ENCODE results near the gene AMBRA1.

The AMBRA1 gene

DNA sequence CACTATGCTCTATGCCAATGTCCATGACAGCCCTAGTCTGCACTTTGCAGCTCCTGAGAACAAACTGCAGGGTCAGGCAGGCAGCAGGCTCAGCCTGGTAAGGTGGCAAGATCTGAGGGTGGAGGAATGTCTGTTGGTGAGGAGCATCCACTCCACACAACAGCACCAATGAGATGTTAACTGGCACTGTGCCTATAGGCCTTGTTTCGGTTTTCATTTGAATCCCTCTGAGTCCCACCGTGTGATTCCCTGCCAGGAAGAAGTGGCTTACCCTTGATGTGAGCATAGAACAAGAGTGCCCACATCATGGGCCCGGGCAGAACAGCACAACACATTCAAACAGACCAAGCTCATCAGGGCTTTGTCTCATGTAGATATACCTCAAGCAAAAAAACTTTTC lies 158.1 kb downstream of the AMBRA1 start:
- no peak for DNase-seq

DNA sequence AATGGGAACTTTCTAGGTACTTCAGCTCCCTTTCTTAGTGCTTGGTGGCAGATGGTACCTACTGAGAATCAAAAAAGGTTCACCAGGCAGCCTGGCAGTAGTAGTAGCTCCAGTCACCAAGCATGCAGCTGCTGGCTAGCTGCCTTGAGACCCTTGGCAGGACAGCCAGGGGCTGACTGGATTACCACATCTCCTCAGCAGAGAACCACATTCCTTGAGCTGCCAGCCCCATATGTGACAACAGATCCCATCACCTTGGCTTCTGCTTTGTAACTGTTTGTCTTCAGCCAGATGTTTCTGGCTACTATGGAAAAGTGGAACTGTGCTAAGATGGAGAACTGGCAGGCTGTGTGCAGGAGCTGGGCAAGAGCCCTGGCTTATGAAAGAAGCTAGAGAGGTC lies 162.6 kb downstream of the AMBRA1 start:
- DNase-seq: no peak

DNA sequence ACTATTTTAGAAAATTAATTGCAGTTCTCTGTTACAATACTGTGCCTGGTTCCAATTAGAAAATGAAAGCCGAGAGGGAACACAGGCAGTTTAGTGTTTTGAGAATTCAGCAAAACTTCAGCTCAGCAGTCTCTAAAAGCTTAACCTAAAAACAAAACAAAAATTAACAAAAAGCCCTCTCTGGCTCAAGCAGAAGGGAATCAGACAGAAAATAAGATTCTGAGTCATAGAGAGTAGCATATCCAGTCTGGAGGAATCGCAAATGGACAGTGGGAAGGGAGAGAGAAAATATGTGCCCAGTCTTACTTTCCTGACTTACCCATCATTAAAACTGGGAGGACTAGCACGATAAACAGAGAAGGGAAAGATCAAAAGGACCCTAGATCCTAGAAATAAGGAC lies 164.1 kb downstream of the AMBRA1 start:
- DNase-seq: no peak

DNA sequence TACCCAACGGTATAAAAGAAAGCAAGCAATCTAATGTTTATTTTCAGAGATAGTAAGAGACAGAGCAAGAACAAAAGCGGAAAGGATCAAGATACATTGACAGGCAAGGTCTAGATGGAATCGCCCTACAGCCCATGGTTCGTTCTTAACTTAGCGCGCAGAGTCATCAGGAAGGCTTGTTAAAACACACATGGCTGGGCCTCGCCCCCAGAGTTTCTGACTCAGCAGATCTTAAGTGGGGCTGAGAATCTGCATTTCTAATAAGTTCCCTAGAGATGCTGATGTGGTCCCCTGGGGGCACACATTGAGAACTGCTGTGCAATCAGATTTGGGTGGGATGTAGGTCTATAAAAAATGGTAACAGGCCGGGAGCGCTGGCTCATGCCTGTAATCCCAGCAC lies 166.5 kb downstream of the AMBRA1 start:
- no peak for DNase-seq

DNA sequence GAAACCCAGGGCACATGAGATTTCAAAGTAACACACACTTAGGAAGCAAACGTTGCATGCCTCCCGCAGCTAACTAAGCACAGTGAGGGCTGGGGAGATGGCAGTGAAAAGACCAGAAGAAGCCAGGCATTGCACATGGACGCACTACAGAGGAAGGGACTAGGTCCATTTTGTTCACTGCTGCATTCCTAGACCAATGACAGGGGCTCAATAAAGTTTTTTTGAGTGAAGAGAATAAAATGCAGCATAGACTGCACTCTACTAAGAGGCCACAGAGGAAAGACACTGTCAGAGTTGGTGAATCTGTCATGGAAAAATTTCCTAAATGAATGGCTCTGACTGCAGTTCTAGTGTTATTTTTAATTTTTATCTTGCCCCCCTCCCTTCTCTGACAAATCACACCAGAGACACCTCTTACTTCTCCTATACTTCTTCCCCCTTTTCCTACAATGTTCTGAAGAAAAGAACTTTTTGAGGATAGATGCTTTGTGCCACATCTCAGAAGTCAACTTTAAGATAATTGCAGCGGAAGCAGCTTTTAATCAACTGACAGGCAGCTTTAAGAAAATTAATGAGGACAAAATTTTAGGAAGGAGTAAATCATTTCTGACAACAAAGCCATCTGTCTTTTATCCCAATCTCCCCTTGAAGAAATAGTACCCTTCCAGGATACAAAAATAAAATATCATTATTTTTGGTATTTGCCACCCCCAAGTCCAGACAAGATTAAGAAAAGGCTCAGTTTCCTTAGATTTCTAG lies 167.4 kb downstream of the AMBRA1 start:
- no peak for DNase-seq

DNA sequence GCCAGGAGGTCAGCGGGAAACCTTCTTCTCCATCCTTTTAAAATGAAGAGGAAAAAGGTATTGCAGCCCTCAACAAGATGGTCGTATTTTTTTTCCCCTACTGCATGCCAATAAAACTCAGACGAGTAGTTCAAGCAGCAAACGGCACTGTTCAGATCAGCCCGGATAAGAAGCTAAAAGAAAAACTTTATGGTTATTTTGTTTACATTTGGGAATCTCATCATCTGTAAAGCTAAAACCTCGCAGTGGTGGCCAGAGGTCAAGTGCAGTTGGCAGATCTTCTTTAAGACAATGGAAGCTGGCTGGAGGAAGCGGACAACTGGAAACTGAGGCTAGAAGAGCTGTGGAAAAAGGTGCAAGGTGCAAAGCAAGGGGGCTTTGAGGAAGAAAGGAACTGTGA lies 171.2 kb downstream of the AMBRA1 start:
- no peak for DNase-seq

DNA sequence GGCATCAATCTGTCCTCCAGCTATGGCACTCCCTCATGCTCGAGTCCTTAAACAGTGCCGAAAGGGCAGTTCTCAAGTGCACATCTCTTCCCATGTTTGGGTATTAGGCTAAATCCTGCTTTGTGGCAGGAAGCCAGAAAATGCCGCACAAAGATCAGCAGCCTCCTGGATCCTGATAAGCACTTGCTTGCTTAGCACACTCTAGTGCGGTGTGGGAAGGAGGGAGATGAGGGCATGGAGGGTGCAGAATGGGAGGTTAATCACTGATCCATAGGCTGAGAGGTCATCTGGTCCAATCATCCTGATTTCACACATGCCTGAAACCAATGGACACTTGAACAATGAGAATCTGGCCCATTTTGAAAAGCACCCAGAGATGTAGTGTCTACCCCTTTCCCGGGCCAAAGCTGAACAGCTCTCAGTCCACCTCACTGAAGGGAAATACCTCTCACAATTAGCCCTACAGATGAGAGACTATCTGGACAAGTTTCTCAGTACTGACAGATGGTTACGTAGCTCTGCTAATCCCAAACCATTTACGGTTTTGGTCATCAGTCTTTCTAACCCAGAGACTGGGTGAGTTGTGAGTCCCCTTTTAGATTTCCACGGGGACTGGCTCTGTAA lies 172.5 kb downstream of the AMBRA1 start:
- DNase-seq: no peak

DNA sequence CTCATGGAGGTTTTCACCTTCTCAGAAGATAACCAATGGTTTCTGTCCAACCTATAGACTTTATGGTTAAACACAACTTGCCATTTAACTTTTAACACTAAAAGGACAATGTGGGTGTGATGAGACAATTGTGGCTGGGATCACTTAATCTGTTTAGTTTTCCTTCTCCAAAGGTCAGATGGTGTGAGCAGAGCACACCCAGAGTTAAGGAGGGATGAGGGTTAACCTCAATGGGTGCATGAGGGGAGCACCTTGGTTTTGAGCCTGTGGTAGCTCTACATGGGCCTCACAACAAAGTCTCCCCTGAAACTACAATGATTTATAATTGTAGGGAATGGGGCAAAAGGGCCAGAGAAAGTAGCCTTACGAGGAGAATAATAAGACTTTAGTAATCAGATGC lies 173.3 kb downstream of the AMBRA1 start:
- no peak for DNase-seq

DNA sequence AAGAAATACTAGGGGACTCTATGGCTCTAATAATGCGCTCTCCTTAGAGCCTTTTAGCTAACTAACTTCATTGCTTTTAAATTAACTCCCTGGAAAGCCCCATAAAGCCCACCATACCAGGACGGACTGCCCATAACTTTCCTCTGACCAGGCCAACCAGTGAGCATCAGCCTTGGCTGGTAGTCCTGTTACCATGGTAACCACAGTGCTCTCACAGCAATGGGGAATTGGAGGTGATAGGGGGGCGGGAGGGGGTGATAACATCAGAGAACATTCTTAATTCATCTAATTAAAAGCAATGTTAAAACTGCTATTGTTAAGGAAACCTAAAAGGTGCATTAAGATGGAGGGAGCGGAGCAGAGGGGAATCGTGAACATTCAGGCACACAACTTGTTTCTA lies 175.1 kb downstream of the AMBRA1 start:
- no peak for DNase-seq

DNA sequence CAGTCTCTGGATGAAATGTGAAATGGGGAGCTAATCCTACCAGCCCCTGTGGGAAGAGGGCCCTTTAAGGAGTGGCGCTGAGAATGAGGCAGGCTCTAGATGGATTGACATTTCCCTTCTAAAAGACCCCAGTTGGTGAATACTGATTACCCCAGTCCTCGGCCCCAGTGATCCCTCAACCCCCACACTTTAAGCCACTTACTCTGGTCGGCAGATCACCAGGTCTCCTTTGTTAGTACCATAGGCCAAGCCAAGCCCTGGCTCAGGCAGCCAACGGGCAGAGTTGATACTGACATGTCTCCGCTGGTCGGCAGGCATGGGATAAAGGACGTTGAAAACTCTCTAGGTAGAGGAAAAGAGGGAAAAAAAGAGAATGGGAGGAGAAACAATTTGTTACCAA lies 176.1 kb downstream of the AMBRA1 start:
- no peak for DNase-seq

DNA sequence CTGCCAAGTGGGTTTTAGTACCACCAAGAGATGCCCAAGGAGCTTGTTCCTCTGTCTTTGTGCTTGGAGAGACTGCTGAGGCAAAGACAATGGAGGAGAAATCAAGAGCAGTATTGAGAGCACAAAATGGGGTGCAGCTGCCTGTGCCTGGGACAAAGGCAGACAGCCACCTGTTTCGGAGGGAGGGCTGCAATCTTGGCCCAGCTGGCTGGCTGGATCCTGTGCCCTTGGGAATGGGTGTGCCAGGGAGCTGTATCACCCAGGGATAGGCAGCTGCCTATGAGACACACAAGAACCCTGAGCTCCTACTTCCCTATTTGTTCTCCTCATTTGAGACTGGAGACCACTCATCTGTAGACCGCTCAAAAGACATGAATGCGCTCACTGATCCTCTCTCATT lies 178.9 kb downstream of the AMBRA1 start:
- DNase-seq: no peak

DNA sequence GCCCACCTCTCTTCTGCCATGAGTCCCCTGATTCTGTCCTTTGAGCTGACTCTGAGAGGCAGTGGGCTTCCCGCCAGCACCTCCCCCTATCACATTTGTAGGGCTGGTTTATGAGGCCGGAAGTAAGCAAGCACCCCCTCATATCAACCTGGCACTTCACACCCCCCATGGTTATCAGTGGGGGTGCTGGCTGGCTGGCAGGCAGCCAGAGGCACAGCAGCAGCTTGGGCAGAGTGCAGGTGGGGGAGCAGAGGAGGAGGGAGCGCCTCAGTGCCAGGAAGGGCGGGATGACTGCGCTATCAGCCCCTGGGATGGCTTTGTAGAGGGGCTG lies 179.4 kb downstream of the AMBRA1 start:
- DNase-seq: no peak

DNA sequence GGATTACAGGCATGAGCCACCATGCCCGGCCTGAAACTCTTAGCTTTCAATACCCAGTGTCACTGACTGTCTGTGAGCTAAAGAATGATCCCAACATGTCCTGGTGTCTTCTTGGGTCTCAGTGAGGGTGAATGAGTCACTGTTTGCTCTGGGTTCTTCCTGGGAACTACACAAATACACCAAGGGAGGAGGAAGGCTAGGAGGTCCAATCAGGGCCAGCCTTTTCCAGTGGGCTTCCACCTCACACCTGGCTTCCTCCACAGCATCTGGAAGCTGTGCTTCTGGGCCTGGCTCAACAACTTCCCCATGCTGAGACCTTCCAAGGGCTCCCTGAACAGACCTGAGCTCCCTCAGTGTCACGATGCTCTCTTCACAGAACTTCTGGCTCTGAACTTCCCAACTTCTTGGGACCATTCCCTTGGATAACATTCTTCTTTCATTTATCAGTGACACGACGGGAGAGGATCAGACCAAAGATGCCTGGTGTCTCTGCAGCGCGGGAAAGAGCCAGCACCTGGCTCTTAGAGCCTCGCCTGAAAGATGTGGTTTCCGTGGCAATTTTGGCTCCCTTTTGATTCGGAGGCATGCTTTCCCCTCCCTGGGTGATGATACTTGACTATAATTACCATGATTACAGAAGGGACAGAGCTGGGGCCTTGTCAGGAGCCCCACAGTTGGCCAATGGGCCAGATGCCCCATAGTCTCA lies 179.9 kb downstream of the AMBRA1 start:
- DNase-seq: no peak

DNA sequence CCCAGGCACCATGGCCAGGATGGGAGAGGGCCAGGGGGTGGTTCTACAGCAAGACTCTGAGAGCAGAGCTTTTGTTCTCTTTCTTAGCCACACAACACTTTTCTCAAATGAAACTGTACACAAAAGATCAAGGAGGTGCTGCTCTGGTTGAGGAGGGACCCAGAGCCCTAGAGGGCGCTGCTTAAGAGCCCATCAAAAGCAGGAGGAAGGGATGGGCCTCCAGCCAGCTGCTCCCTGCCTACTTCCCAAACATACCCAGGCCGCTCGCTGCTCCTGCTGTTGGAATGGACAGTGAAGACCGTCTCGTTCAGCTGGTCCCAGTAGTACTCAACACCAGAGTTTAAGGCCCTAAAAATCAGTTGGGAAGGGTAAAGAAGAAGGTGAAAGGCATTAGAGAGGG lies 183.8 kb downstream of the AMBRA1 start:
- DNase-seq: no peak

DNA sequence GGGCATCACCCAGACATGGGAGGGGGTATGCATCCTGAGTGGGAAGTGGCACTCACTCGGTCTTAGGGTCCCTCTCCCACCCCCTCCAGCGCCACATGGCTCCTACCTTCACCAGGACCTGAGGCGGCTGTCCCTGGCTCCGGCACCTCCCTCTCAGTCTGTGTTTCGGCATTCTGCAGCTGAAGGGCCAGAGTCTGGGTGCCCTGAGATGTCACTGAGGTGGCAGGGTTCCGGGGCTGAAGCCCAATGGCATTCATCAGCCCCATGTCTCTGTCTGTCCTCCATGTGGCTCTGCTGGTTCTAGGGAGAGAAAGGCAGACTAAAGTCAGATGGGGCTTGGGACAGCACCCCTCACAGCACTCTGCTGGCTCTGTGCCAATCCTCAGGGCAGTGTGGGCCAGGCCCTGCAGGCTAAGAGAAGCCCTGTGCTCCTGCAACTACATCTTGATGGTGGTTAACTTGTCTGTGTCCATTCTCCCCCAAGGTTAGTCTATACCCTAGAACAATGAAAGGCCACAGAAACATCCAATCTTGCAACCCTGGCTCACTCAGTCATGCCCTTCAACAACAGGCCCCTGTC lies 185.3 kb downstream of the AMBRA1 start:
- DNase-seq: no peak

DNA sequence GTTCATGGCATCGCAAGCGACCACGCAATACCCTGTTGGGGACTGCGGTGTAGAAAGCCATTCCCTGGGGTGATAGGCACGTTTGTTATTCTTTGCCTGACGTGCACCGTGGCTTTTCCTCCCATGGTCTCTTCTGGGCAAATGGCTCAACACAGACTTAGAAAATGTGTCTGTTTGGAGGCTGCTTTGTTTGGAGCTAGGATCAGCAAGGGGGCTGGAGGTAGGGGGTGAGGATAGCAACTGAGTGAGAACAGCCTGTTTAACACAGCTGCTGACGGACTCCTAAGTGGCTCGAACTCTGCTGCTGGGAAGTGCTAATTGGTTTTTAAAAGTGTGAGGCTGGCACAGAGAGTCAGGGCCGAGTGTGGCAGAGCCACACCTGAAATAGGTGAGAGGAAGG lies 186.2 kb downstream of the AMBRA1 start:
- no peak for DNase-seq

DNA sequence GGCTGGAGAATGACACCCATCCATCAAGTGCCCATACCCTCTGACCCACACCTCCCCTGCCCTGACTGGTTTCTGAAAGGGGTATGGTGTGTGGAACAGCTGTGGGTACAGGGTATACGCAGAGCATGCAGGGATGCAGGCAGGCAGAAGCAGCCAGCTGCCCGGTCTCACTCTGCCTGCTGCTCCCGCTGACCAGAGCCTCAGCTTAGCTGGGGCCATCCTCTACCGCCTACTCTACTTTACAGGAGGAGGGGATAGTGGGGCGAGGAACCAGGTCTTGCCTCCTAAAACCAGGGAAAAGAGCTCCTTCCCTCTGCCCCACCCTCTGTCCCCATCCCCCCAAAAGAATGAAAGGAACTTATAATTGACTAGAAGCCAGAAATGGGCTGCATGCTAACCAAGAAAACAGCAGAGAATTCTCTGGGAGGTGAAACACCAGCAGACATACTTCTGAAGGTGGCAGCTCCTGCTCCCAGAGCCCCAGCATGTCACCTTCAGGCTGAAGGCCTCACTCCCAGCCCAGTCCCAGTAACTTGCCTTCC lies 189.3 kb downstream of the AMBRA1 start:
- DNase-seq: no peak

DNA sequence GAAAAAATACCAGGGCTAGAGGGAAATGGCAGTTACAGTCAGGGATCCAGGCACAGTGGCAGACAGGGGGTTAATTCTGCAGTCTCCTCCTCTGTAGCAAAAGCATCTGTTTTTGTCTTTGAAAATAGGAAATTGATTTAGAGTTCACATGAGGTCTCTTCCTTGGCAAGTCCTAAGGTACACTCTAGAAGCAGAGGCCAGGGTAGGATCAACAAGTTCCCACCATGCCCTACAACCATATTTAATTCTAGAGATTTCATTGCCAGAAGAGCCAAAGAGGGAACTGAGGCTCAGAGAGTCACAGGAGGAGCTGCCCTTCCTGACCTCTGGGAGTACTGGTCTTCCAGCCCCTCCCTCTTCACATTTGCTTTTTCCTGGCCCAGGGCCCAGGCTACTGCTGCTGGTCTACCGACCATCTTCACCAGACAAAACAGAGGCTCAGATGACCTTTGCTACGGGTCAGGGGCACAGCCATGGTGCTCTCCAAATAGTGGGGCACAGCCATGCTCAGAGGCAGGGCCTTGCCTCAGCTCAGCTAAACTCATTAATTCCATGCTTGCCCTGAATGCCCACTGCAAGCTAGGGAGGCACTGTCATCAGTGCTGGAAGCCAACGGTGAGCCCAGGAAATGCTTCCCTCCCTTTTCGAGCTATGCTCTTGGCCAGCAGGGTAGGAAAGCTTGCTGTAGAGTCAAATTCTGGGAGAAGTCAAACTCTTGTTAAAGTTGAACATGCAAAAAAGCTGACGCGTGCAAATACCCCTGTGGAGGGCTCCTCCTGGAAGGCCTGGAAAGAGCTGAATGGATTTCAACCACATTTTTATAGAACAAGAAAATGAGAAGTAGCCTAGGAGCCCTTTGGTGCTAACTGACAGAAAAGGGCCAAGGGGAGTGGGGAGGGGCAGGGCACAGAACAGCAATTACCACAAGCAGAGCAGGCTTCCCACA lies 190.6 kb downstream of the AMBRA1 start:
- DNase-seq: no peak

DNA sequence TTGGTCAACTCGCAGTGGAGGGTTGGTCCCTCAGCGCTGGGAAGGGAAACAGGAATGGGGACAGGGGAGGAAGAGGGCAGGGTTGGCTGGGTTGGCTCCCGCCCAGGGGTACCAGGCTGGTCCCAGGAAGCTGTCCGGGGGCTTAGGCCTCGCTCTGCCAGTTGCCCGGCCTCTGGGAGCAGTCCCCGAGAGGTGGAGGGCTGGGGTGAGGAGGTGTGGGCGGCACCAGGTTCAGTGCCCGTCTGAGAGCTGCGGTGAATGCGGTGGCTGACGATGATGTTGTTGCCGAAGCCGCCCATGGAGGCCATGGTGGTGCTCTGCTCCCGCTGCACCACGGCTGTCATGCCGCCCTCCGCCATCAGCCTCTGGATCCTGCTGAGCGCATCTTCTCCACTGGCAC lies 196.3 kb downstream of the AMBRA1 start:
- no peak for DNase-seq

DNA sequence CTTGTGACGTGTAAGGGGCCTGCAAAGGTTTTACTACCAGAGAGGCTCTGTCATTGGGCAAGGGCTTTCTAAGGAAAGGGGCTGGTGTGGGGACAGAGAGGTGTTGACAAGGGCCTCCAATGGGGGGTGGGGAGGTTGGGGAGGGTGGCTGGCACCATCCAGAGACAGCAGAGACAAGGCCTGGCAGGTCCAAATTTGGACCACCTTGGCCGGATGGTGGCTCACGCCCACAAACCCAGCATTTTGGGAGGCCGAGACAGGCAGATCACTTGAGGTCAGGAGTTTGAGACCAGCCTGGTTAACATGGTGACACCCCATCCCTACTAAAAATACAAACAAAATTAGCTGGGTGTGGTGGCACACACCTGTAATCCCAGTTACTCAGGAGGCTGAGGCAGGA lies 200.1 kb downstream of the AMBRA1 start:
- no peak for DNase-seq

DNA sequence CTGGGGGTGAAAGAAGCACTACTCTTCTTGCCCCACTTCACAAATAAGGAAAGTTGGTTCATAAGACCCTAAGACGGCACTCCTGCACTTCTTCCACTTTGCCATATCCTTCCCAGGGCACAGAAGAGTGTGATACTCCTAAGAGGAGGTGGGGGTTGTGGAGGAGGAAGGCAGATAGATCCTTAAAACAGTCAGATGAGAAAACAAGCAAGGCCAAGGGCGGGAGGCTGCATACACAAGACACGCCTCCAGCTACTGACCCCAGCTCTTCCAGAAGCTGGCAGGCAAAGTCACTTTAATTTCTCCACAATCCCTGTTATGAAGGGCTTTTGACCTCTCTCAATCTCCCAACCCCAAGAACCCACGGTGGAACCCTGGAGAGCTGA lies 200.6 kb downstream of the AMBRA1 start:
- DNase-seq: no peak

DNA sequence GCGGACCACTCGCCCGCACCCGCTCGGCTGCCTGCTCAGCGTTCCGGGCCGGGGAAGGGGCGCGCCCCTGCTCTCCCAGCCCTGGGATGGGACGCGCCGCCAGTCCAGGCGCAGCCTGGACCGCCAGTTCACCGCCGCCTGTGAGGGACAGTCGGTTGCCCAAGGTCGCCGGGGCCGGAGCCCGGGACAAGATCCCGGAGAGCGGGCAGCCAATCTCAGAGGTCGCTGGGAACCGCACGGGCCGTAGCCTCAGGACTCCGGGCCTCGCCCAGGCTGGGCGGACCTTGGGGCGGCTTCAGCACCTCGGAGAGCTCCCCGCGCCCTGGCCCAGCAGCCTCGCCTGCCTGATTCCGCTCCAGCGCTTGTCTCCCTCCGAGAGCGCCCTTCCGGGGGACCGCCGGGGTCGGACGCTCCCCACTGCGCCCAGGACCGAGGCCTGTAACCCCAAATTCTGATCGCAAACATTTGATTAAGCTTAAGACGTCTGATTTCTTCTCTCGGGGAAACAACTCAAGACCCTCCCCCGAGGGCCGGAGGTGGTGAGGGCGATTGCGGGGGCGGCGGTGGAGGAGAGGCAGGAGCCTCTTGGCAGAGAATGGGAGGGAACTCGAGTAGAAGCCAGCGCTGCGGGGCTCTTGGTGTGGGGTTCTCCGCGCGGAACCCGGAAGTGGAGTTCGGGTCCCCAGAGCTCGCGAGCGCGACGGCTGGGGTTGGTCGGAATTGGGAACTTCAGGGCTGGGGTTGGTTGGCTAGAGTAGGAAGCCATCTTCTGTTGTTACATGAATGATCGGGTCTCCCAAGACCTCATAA lies 201.2 kb downstream of the AMBRA1 start:
- no peak for DNase-seq
